Measurements from ENCODE around the gene HS3ST4.

The HS3ST4 gene

DNA sequence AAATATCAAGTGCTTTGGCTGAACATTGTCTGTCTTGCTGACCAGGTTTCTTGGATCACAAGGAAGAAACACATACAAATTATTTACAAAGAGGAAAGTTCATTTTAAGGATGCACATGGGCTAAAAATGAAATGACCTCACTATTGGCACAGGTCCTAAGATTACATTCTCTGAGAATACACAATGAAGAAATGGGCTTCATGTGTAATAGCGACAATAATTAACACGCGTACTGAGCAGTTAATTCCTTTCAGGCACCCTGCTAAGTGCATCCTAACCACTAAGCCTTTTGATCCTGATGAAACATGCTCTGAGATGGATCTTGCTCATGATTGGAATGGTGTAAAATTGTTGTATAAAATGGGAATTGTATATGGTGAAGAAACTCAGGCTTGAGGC, 429.0 kb downstream of the HS3ST4 start:
- no peak for DNase-seq

DNA sequence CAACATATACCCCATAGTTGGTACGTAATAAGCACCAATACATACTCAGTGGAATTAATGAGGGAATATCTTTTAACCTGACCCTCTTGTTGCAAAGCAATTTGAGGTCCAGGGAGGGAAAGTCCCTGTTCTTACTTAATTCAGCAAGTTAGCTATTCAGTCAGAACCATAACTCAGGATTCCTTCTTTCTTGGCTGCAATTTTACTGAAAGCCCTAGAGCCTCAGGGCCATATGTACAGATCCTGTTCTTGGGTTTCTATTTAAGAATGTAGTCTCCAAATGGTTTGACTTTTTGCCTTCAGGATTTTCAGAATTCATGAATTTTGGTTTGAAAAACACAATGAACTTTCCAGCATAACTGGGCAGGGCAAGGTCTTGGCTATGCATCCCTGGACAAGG, 436.5 kb downstream of the HS3ST4 start:
- no peak for DNase-seq

DNA sequence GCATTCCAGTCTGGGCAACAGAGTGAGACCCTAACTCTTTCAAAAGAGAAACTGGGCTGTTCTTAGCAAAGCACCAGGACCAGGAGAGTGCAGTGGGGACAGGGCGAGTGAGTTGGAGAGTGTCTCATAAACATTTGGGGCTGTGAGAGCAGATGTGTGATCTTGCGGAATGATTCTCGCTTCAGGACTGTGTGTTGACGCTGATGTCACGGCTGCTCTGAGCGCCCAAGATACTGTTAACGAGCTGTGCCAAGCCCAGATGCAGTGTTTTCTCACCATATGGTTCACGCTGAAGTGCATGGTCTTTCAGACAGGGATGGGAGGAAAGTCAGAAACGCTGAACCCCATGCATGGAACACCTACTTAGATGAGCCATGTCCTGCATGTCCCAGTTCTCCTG, 438.2 kb downstream of the HS3ST4 start:
- no peak for DNase-seq

DNA sequence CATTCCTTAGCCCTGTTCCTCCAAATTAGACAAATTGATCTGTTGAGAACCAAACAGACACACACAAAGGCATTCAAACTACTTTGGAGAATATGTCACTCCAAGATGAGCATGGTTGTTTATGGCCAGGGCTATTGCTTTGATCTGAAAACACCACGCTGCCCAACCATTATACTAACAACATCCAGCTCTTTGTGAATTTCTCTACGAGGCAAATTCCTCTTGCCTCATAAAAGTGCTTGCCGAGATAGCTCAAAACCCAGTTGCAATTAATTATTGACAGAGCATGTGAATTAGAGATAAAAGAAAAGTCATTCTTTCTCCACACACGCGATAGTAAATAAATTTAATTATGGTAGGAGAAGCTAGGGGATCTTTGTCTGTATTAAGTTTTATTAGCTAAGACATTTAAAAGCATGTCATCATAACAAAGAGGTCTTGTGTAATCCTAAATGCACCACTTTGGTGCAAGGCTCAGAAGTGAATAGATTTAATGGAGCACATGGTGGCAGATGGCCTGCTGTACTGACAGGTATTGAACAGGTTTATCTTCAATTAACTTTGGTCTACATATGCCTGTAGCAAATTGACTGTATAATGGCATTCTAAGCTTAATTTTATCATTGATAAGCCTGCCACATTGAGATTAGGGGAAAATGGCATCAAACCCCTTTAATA, 441.8 kb downstream of the HS3ST4 start:
- no peak for DNase-seq

DNA sequence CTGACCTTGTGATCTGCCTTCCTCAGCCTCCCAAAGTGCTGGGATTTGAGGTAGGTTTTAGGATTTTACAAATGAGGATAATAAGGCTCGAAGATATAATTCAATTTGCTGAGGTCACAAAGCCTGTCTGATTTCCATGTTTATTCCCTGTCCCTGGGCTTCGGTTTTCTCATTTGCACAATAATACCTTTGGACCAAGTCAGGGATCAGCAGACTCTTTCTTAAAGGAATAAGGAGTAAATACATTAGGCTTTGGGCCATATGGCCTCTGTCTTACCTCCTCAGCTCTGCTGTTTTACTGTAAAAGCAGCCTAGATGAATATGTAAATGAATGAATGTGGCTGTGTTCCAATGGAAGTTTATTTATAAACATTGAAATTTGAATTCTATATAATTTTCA, 442.8 kb downstream of the HS3ST4 start:
- no peak for DNase-seq

DNA sequence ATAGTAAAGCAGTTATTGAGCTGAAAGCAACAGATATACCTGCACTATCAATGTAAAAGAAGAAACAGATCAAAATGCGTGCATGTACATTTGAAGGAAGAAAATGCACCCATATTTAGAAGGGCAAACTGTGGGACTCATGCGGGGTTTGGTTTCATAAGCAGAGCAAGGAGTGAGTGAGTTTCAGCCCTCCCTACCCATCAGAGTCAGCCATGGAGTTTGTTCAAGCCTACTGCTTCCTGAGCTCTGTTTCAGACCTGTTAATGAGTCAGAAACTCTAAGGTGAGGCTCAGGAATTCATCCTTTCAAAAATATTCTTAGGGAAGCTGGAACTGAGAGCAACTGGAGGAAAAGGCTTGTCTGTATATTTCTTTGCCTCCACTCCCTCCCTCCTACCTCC, 446.2 kb downstream of the HS3ST4 start:
- DNase-seq, result no peak

DNA sequence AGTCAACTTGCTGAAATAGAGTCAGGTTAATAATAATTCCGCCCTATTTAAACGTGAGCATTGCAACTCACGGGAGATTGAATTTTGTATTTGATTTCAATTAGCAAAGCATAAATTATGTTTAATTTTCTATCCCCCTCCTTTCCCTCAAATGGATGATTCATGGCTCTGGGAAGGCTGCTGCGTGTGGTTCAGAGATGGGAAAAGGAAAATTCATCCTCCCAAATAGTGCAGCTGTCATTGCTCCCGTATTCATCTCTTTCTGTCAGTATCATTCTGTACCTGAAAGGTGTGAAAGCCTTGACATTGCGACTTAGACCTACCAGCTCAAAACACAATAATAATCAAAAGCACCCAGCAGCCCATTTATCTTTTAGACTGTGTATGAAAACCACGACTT, 447.3 kb downstream of the HS3ST4 start:
- no peak for DNase-seq

DNA sequence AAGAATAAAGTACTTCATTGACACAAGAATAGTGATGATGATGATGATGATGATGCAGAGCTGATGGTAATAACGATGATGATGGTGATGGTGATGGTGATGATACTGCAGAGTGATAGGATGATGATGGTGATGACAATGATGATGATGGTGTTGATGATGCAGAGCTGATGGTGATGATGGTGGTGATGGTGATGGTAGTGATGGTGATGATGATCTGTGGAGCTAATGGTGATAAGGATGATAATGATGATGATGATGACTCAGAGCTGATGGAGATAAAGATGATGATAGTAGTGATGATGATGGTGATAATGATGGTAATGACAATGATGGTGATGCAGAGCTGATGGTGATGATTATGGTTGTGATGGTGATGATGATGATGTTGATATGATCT, 448.1 kb downstream of the HS3ST4 start:
- no peak for DNase-seq

DNA sequence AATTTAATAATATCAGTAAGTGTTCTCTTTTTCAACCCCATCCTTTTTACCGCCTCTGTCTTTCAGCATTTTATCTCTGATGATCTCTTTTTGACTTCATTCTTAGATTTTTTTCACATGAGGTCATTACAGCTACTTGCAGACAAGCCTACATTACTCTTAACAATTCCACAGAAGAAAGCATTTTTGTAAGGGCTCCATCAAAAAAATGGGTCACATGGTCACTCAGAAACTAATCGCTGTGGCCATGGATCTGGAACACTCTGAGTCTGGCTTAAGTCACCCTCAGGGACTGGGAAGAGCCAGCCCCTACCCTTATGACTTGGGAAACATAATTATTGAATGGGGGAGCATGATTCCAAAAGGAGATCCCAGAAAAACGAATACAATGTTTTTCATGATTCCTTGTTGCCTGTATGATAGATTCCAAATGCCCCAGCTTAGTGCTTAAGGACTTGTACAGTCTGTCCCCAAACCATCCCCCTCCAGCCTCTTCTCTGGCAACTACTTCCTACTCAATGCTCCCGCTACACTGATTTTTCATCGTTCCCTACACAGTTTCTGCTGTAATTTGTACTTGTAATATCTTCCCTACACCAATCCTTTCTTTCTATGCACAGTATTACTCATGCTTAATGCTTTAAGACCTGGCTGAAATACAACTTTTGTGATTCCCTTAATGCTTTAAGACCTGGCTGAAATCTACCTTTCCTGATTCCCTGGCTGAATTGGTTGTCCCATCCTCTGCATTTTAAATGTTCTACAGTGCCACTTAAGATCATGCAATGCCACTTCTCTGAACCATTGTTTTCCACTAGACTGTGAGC, 457.8 kb downstream of the HS3ST4 start:
- DNase-seq, result no peak

DNA sequence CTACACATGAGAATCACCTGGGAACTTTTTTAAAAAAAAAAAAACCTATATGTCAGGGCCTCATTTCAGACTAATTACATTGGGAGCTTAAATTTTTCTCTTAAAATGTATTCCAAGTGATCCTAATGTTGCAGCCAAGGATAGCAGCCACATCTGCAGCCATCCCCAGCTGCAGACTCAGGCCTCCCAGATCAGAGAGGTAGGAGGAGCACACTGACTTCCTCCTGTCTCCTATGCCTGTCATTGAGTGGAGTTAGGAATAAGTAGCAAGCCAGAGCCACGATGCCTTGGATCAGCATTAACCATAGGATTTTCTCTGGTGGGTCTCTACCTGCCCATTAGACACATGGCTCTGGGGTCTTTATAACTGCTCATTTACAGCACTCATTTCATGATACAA, 463.5 kb downstream of the HS3ST4 start:
- DNase-seq, result no peak

DNA sequence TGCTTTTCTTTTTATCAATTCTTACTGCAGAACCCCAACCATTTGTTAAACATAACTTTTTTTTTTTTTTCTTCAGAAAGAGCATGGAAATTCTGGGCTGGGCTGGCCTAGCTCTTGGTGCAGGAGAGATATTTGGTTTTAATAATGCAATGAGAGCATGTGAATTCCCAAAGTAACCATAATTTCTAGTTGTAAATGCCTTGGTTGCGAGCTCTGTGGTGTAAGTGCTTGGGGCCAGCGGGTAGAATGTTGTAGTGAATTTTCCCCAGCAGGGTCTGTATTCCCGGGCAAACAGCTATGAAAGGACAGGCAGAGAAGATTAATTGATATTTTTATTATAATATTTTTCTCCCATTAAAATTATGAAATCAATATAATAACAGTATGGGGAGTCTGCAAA, 465.6 kb downstream of the HS3ST4 start:
- DNase-seq, result no peak

DNA sequence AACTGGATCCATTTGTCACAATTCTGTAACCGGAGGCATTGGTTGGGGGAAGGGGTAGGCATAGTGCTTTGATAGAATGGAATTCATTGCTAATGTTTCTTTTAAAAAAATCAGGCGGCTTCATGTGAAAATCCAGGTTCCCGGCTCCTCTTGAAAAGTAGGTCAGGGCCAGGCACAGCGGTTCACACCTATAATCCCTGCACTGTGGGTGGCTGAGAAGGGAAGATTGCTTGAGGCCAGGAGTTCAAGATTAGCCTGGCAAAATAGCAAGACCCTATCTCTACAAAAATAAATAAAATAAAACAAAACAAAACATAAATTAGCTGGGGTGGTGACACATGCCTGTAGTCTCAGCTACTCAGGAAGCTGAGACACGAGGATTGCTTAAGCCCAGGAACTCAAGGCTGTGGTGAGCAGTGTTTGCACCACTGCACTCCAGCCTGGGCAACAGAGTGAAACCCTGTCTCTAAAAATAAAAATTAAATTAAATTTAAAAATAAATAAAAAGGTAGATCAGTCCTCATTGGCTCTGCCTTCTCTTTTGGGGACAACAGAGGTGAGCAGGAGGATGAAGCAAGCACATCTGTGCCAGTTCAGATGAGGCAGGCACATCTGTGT, 466.5 kb downstream of the HS3ST4 start:
- DNase-seq, result no peak

DNA sequence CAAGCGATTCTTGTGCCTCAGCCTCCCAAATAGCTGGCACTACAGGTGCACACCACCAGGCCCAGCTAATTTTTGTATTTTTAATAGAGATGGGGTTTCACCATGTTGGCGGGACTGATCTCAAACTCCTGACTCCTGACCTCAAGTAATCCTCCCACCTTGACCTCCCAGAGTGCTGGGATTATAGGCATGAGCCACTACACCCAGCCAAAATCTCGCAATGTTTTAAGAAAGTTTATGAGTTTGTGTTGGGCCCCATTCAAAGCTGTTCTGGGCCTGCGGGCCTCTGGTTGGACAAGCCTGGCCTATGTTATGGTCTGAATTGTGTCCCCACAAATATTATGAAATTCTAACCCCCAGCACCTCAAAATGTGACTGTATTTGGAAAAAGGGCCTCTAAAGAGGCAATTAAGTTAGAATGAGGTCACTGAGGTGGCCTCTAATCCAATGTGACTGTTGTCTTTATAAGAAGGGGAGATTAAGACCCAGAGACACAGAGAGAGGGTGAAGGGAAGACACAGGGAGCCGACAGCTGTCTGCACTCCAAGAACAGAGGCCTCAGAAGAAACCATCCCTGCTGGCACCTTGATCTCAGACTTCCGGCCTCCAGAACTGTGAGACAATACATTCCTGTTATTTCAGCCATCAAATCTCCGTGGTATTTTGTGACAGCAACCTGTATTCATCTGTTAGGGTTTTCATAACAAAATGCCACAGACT, 469.9 kb downstream of the HS3ST4 start:
- no peak for DNase-seq

DNA sequence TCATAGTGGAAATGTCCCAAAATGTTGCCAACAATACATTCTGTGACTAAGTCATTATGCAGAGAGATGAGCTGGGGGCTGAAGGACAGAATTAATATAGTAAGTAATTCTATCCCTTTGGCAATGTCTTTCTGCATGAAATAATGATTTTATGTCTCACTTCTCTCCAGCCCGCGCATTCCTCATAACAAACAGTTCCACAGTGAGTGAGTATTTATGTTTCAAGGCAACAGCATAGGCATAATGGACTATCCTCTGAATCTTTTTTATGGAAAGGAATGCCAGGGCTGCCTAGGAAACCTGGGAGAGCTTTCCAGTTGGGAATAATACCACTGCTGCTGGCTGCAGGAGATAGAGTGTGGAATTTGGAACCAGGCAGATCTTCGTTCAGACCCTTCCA, 477.7 kb downstream of the HS3ST4 start:
- DNase-seq, result no peak

DNA sequence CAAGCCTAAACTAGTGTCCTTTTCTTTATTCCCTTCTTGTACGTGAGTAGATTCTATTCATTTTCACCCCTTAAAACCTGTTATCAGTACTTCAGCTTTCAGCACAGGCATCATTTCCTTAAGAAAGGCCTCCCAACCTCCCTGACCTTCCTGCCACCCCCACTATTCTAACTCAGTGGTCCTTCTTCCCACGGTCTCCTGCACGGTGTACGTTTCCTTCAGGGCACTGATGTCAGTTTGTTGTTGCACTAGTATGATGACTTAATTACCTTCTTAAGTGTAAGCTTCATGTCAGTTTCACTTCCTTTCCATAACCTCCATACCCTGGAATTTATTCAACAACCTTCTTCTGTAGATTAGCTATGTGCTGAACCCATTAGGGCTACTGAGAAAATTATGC, 484.2 kb downstream of the HS3ST4 start:
- no peak for DNase-seq

DNA sequence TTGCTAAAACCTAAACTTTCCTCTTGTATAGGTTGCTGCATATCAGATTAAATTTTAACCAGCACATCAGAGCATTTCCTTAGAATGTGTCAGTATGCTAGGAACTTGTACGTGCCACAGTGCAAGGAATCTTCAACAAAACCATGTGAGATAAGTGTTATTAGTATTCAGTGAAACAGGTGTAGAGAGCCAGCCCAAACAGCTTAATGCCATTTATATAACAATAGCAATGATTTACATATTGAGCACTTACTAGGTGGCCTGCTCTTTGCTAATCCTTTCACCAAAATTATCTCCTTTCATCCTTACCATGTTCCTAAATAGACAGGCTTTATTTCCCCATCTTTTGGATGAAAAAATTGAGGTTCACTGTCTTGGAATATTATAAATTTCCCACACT, 485.7 kb downstream of the HS3ST4 start:
- DNase-seq, result no peak

DNA sequence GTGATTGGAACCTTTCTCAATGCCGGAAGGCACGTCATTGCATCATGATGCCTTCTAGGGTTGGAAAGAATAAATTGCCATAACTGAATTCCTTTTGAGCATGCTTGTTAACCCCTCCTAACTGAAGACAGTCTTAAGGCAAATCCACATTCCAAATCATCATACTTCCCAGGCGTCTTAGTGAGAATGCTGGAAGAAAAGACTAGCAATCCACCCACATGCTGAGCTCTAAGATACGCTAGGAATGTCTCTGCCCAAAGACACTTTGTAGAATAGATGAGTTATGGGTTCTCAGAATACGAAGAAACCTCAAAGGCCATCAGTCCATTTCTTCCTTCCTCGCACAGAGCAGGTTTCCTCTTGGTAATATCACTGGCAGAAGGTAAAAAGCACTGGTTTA, 486.5 kb downstream of the HS3ST4 start:
- DNase-seq, result no peak

DNA sequence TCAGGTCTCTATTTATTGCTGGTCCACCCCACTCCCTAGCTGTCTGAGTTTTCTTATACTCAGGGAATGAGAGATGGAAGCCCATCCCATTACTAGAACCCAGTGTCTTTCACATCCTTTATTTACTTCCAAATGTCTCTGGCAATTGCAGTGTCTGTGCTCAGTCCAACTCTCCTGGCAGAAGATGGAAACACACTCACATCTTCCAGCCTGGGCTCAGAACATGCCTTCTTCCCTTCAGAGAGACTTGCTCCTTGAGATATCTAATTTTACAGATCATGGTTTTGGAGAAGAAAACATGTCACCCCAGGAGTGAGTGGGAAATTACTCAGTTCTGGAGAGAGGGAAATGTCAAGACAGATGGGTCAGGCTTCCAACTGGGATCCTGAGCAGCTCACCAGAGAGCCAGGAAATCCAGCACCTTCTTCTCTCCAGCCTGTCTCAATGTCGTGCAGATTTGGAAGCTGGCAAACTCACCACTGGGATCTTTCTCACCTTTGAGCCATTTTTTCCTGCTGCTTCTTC, 494.4 kb downstream of the HS3ST4 start:
- no peak for DNase-seq
